Panc1 (cell line): ENCODE results near the gene POLD1. TPM values are rescaled to one million over a fixed set of nuclear protein-coding genes. Genes with fewer than 3 reads are reported as not detected.

Source experiments
- ATAC-seq: fragments of 200-7000 bp; cut with Tn5 transposase; 2 replicates; pipeline ENCODE4 v1.9.1; 2020; ENCODE audit warnings: mild to moderate bottlenecking, moderate library complexity
- BruUV-seq: library from RNA; stranded (reverse); fragments of 400-500 nt; replicated peaks from 2 replicates; lab custom pipeline; 2021; lab: Mats Ljungman, UMichigan
- CTCF ChIA-PET: fragments of 300-600 bp; sonication (Branson Sonifier 250); formaldehyde crosslinking; loops from one replicate; lab custom pipeline; 2022; ENCODE audit warnings: antibody characterized with exemption; lab: Charles Lee
- POLR2A ChIA-PET: fragments of 300-600 bp; sonication (Branson Sonifier 250); formaldehyde crosslinking; loops from one replicate; lab custom pipeline; 2022; ENCODE audit warnings: antibody characterized with exemption; lab: Charles Lee
- DNase-seq: peaks from one replicate; pipeline ENCODE4 v3.0.0-alpha.2; 2010; ENCODE audit warnings: low read depth, low spot score
- H3K27ac ChIP-seq: 2 replicates; pipeline ENCODE4 v1.5.1; 2011; ENCODE audit warnings: mild to moderate bottlenecking, low read length, inconsistent platforms
- H3K27me3 ChIP-seq: fragments of 200-500 bp; sonication (Bioruptor generic); 2 replicates; pipeline ENCODE4 v1.6.0; 2014; ENCODE audit warnings: low read length, inconsistent platforms; ENCODE audit not compliant: control insufficient read depth, insufficient read depth
- H3K36me3 ChIP-seq: fragments of 200-500 bp; sonication (Bioruptor generic); 2 replicates; pipeline ENCODE4 v1.5.1; 2014; ENCODE audit warnings: inconsistent platforms, mild to moderate bottlenecking, low read length, moderate library complexity; ENCODE audit not compliant: control insufficient read depth, insufficient read depth
- H3K4me1 ChIP-seq: 2 replicates; pipeline ENCODE4 v1.5.1; 2011; ENCODE audit warnings: inconsistent platforms, mild to moderate bottlenecking, low read length, moderate library complexity; ENCODE audit not compliant: control insufficient read depth, insufficient read depth
- H3K4me3 ChIP-seq, 2 experiments: 2 replicates each; pipeline ENCODE4 v1.5.1; 2011 to 2012; ENCODE audit warnings: low read depth in 2 of 2, low read length in 2 of 2, mild to moderate bottlenecking in 2 of 2, inconsistent platforms in 1 of 2, moderate library complexity in 1 of 2
- H3K9me3 ChIP-seq: fragments of 200-500 bp; sonication (Bioruptor generic); 2 replicates; pipeline ENCODE4 v1.5.1; 2014; ENCODE audit warnings: low read depth, mild to moderate bottlenecking, inconsistent platforms, low read length, moderate library complexity; ENCODE audit not compliant: control insufficient read depth, insufficient read depth
- CTCF ChIP-seq: fragments of 450-650 bp; IDR thresholded peaks from 2 replicates; pipeline ENCODE4 v1.5.1; 2017; ENCODE audit warnings: mild to moderate bottlenecking
- POLR2AphosphoS5 ChIP-seq: IDR thresholded peaks from 2 replicates; pipeline ENCODE4 v1.6.1; 2012; ENCODE audit warnings: mild to moderate bottlenecking, low read depth, low read length, moderate library complexity
- REST ChIP-seq, 2 experiments: IDR thresholded peaks; 2 replicates each; pipeline ENCODE4 v1.6.1; 2011 to 2012; ENCODE audit warnings: low read depth in 2 of 2, control low read depth in 1 of 2, low read length in 1 of 2, mild to moderate bottlenecking in 1 of 2, moderate library complexity in 1 of 2; ENCODE audit not compliant: insufficient read depth in 1 of 2
- SIN3A ChIP-seq: IDR thresholded peaks from 2 replicates; pipeline ENCODE4 v1.6.1; 2012; ENCODE audit warnings: low read depth, mild to moderate bottlenecking, low read length, moderate library complexity, borderline replicate concordance; ENCODE audit not compliant: insufficient read depth
- TCF7L2 ChIP-seq: IDR thresholded peaks from 2 replicates; pipeline ENCODE4 v1.6.1; 2011; ENCODE audit warnings: mild to moderate bottlenecking, low read depth, low read length, inconsistent platforms
- in situ Hi-C: cut with HindIII; loops from 2 replicates; pipeline ENCODE4 v1.10.0; 2016; ENCODE audit warnings: low sequenced_read_pairs, low pct_unique_long_range_greater_than_20kb
- intact Hi-C: fragments of 100-400 bp; cut with micrococcal nuclease; formaldehyde crosslinking; loops from one replicate; pipeline ENCODE4 v1.10.0; 2022; ENCODE audit not compliant: unreplicated experiment
- total RNA-seq: library from RNA; stranded (reverse); gene quantifications from one replicate; pipeline ENCODE4 v1.2.1, GENCODE V29; 2021; ENCODE audit not compliant: unreplicated experiment

POLD1 gene
- total RNA-seq, 1 experiment from 2014 or later: 71.7 TPM

GRCh38 chr19:50414864-50415660, 30.9 kb downstream of the POLD1 start:
- ChIA-PET POLR2A (no interaction called here), CTCF (interaction anchor here (0.7 kb wide), 1 partner anchor 9 kb away, joined by 6 read pairs; no protein-coding TSS in a partner anchor)
- Histone ChIP-seq H3K4me3 (no peak overlapping the region), H3K9me3 (no peaks in the 10 kb centered on the region), H3K27me3 (no peaks in the 10 kb centered on the region), H3K27ac (no peak overlapping the region), H3K36me3 (no peaks in the 10 kb centered on the region), H3K4me1 (no peaks in the 10 kb centered on the region)
- in situ Hi-C loops: no loop called here
- intact Hi-C loops: no loop called here
- BruUV-seq: no TSS peak
- ATAC-seq (peak; percentile 83), DNase-seq (no peak)
- TF ChIP-seq TCF7L2: no peak
- peak; percentile 92 for TF ChIP-seq CTCF

- DNase-seq (no peak), ATAC-seq (no peak)
- Histone ChIP-seq H3K27me3 (no peaks in the 10 kb centered on the region), H3K4me1 (no peaks in the 10 kb centered on the region), H3K9me3 (no peaks in the 10 kb centered on the region), H3K4me3 (no peak overlapping the region), H3K36me3 (no peaks in the 10 kb centered on the region), H3K27ac (no peak overlapping the region)
- intact Hi-C loops (no loop called here), in situ Hi-C loops (no loop called here)
- TF ChIP-seq CTCF (no peak), REST (IDR thresholded peaks at IDR 0.05; ENCODE audit: insufficient read depth in 1 of 2, low read depth in 2 of 2, low read length in 1 of 2) (no peak), SIN3A (no peak), POLR2AphosphoS5 (no peak), TCF7L2 (no peak)
- CTCF ChIA-PET: interaction anchor here (0.6 kb wide), 1 partner anchor 47 kb away, joined by 3 read pairs; no protein-coding TSS in a partner anchor
- POLR2A ChIA-PET: no interaction called here
- BruUV-seq: no TSS peak
These were observed 31.5 kb downstream of the POLD1 start for GRCh38 chr19:50415661-50416033.
